Measurements from ENCODE around the gene PTX4.

Gene PTX4

DNA sequence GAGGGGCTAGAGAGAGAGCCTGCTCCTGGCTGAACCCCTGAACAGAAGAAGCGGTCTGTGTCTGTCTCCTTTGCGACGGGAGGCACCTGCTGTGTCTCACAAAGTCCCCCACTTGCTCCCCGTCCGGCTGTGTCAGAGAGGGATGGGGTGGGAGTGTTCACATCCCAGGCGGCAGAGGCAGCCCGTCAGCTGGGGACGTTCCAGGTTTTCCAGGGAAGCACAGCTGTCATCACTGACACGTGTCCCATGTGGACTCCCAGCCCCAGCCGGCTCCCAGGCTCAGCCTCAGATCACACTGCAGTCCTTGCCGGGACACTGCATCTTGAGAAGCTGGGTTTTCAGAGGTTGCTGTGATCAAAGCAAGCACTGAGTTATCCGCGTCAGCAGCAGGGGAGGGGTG is 6.0 kb upstream of the PTX4 start:
- H3K4me3 ChIP-seq (ENCODE audit: low read length): no peak overlapping the region
- no peak for TF ChIP-seq CTCF (IDR thresholded peaks at IDR 0.05; ENCODE audit: insufficient read depth, low read depth, low read length, missing control alignments)
- no peak for DNase-seq (ENCODE audit: low read depth)

- DNase-seq (ENCODE audit: low read depth): peak; percentile 76
- H3K4me3 ChIP-seq (ENCODE audit: low read length): peak overlapping the region; percentile 67
- peak; percentile 63 for TF ChIP-seq CTCF (IDR thresholded peaks at IDR 0.05; ENCODE audit: insufficient read depth, low read depth, low read length, missing control alignments)
Observed at GRCh38 chr16:1494129-1494640, 5.4 kb upstream of the PTX4 start.

DNA sequence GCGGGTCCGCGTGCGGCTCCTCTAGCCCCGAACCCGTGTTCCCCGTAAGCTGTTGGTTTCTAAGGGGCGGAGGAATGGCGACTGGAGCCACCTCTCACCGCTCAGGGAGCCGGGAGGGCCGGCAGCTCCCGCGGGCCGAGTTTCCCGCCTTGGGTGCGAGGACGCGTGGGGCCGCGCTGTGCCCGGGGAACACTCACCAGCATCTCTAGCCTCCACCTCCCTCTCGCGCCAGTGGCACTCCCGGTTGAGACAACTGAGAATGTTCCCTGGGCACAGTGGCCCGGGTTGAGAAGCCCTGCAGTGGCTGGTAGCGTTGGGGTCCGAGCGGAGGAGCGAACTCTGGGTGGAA is 5.0 kb upstream of the PTX4 start:
- peak overlapping the region; percentile 67 for H3K4me3 ChIP-seq (ENCODE audit: low read length)
- TF ChIP-seq CTCF (IDR thresholded peaks at IDR 0.05; ENCODE audit: insufficient read depth, low read depth, low read length, missing control alignments): no peak
- DNase-seq (ENCODE audit: low read depth): no peak

DNA sequence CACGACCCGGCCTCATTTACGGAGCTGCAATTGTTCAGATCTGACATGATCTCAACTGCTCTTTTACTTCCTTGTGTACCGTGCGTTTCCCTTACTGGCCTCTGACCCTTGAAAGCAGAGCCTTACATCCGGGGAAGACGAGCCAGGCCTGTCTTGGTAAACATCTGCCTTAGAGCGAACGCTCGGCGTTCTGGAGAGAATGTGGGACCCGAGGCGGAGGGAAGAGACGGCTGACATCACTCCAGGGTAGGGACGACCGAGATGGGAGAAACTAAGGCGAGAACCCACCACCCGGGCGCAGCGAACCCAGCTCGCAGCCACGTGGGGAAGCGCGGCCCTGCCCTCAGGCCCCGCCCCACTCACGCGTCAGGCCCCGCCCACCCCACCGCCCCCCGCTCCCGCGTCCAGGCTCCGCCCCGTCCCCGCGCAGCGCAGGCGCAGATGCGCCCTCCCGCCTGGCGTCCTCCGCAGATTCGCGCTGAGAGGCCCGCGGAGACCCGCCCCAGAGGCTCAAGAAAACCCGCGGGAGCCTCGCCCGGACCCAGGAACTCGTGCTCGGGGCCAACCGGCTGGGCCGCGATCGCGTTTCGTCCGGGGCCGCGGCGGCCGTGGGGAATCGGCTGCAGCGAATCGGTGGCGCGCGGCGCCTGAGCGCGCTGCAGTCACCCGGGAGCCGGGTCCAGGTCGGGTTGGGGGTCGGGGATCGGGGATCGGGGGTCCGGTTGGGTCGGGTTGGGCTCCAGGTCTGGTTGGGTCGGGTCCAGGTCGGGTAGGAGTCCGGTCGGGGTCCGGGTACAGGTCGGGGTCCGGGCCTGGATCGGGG is 4.4 kb upstream of the PTX4 start, which contains the start of gene TELO2:
TELO2 (plus strand) TSS at position 438 of the 823 bp plus-strand sequence. CDS start 922 bp downstream, outside the sequence.
- peak within 1 kb of the TSS; percentile 67 for H3K4me3 ChIP-seq (ENCODE audit: low read length)
- peak; percentile 85 for DNase-seq (ENCODE audit: low read depth)
- TF ChIP-seq CTCF (IDR thresholded peaks at IDR 0.05; ENCODE audit: insufficient read depth, low read depth, low read length, missing control alignments): no peak

DNA sequence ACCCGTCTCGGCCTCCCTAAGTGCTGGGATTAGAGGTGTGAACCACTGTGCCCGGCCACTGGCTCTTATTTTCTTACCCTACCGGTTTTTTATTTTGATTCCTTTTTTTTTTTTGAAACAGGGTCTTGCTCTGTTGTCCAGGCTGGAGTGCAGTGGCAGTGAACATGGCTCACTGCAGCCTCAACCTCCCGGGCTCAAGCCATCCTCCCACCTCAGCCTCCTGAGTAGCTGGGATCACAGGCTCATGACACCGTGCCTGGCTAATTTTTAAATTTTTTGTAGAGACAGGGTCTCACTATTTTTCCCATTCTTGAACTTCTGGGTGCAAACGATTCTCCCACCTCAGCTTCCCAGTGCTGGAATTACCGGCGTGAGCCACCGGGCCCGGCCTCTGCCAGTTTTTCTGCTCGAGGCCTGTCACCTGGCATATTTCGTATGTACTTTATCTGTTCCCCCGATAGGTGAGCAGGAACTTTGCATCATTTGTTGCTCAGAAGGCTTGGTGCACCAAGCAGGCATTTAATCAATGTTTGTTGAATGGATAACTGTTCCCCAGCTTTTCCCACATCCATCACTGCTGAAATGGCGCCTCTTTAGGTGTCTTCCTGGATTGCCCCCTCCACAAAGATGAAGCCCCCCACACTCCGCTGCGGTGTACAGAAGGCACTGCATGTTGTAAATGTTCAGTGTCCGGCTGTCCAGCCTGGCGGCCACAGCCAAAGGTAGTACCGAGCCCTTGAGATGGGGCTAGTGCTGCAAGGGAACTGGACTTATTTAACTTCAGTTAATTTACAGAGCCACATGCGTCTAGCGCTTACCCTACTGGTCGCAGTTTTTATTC is 3.6 kb upstream of the PTX4 start:
- DNase-seq (ENCODE audit: low read depth): no peak
- H3K4me3 ChIP-seq (ENCODE audit: low read length): peak overlapping the region; percentile 60
- TF ChIP-seq CTCF (IDR thresholded peaks at IDR 0.05; ENCODE audit: insufficient read depth, low read depth, low read length, missing control alignments): no peak

GRCh38 chr16:1491327-1491726 is 2.6 kb upstream of the PTX4 start:
- no peak for DNase-seq (ENCODE audit: low read depth)
- H3K4me3 ChIP-seq (ENCODE audit: low read length): no peak overlapping the region
- TF ChIP-seq CTCF (IDR thresholded peaks at IDR 0.05; ENCODE audit: insufficient read depth, low read depth, low read length, missing control alignments): no peak
